Heart right ventricle (tissue), 16 donors: ENCODE results near the gene ACER1. TPM values are rescaled to one million over a fixed set of nuclear protein-coding genes. Genes with fewer than 3 reads are reported as not detected.

Experiments used
- ATAC-seq, 8 donors: fragments of 200-7000 bp; cut with Tn5 transposase; one replicate each; pipeline ENCODE4 v1.9.1; 2020; ENCODE audit warnings: mild to moderate bottlenecking in 8 of 8, moderate library complexity in 8 of 8, moderate number of reproducible peaks in 1 of 8
- DNase-seq, 2 donors: peaks; one replicate each; pipeline ENCODE4 v3.0.0-alpha.2; 2020
- H3K27ac ChIP-seq, 10 donors: fragments of 200-600 bp; sonication (generic) in 2 of 10; one replicate each; pipeline versions ENCODE4 v1.5.0 to v1.8.0; 2020 to 2022; ENCODE audit warnings: mild to moderate bottlenecking in 3 of 10
- H3K27me3 ChIP-seq, 7 donors: fragments of 200-600 bp; one replicate each; pipeline ENCODE4 v1.8.0; 2021 to 2022; ENCODE audit warnings: mild to moderate bottlenecking in 2 of 7
- H3K36me3 ChIP-seq, 9 donors: fragments of 200-600 bp; sonication (generic) in 1 of 9; one replicate each; pipeline versions ENCODE4 v1.5.0 to v1.8.0; 2020 to 2022; ENCODE audit warnings: mild to moderate bottlenecking in 2 of 9
- H3K4me1 ChIP-seq, 9 donors: fragments of 200-600 bp; sonication (generic) in 1 of 9; one replicate each; pipeline versions ENCODE4 v1.5.0 to v1.8.0; 2020 to 2022; ENCODE audit warnings: mild to moderate bottlenecking in 4 of 9
- H3K4me3 ChIP-seq, 10 donors: fragments of 200-600 bp; sonication (generic) in 2 of 10; one replicate each; pipeline versions ENCODE4 v1.5.0 to v1.8.0; 2020 to 2022; ENCODE audit warnings: mild to moderate bottlenecking in 7 of 10, moderate library complexity in 2 of 10
- H3K9me3 ChIP-seq, 11 donors: fragments of 200-600 bp in 10 of 11; sonication (generic) in 2 of 11; one replicate each; pipeline versions ENCODE4 v1.5.0 to v1.8.0; 2013 to 2022; ENCODE audit warnings: mild to moderate bottlenecking in 2 of 11, control low read depth in 1 of 11, moderate library complexity in 1 of 11
- CTCF ChIP-seq, 9 donors: fragments of 200-600 bp; sonication (generic) in 2 of 9; IDR thresholded peaks; one replicate each; pipeline versions ENCODE4 v1.5.0 to v1.8.0; 2021 to 2022; ENCODE audit warnings: antibody characterized with exemption in 9 of 9, mild to moderate bottlenecking in 5 of 9, moderate library complexity in 1 of 9
- WGBS, 2 donors: extraction: QIAGEN DNeasy Blood & Tissue Kit; methylation state at CpG; one replicate each; pipeline ENCODE4 v1.1.7; 2013; ENCODE audit warnings: inconsistent platforms in 1 of 2; 5-methylcytosine and 5-hydroxymethylcytosine counted together
- intact Hi-C, 10 donors: fragments of 100-400 bp; cut with DNase I; formaldehyde crosslinking; loops; one replicate each; pipeline versions ENCODE4 v1.11.1 to v1.14.2; 2022
- polyA plus RNA-seq, 2 donors: library from polyadenylated mRNA; stranded (reverse); fragments of 200-250 nt; gene quantifications; one replicate each; pipeline ENCODE4 v1.2.3, GENCODE V29; 2013
- total RNA-seq, 10 donors: library from RNA; stranded (reverse); fragmentation: NEBNext Ultra II Directional in 3 of 10; extraction: Animal tissue kit (Norgen Biotek cat#: 25700) in 3 of 10; gene quantifications; one replicate each; pipeline versions ENCODE4 v1.2.1 to v1.2.4, GENCODE V29; 2021 to 2023
- donor health status: Arrhythmogenic right ventricular cardiomyopathy.
- donor health status: ischemic (EF 13 %, LVEDD 7.1; RV severe dilation, severe dysfunction).
- donor health status: healthy with polysubstance abuse.
- donor health status: DM: no; HTN: yes; CAD: no.
- donor health status: DM: no; HTN: no; CAD: no.
- donor health status: ischemic (EF 25% LVEDD 6.9; RV normal size, moderate dysfunction).
- donor health status: ischemic (EF 25% LVEDD 5.7; RV mildly dilated, moderate dysfunction).
- donor health status: healthy.
- donor health status: DM: yes; HTN: yes; CAD: no.
- donor health status: Ischemic cardiomyopathy.
- donor health status: ischemic (EF 35%, LVEDD 5.7; RV mildly dilated, moderate dysfunction).
- donor health status: nonischemic (EF 11% LVEDD 7.7; RV severe dilation, severe dysfunction).
- donor health status: DM: yes; HTN: yes; CAD: no.
- donor health status: PGD.
- donor health status: ischemic (EF 29% LVEDD 5.4; RV normal size, mild dysfunction).
- donor health status: nonischemic (EF 23%, LVEDD 6.1; RV moderate dilation, normal function).

Gene ACER1
- total and polyA plus RNA-seq, 12 donors: not detected

DNA sequence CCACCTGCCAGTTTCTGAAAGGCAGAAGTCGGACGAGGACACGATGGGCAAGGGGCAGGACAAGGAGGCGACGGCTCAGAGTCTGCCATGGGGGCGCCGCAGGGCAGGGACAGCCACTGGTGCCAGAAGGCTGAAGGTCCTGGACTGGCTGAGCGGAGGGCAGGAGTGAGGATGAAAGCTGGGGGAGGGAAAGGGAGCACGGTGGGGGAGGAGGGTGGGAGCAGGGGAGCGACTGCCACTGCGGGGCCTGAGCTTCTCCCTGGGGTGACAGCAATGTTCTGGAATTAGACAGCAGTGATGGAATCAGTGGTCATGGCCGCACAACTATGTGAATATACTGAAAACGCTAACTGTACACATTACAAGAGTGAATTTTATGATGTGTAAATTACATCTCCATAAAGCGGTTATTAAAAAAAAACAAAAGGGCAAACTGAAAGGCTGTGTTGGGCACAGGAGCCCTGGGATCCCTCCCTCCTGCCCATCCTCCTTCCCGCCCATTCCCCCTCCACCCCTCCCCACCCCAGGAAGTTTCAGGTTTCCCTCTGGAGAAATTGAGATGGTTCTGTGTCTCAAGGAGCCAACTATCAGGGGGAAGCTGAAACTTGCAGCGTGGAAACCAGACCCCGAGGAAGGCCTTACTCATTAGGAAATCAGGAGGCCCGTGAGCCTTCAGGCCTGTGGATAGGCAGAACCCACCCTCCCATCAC is 69.5 kb downstream of the ACER1 start:
- peaks cover 0 to 94% (median 12%) of the 10 kb centered on the region in 9 donors for H3K36me3 ChIP-seq
- no peaks in the 10 kb centered on the region for H3K9me3 ChIP-seq
- DNase-seq (no peak), ATAC-seq (no peak)
- peaks cover 0 to 27% (median 8%) of the 10 kb centered on the region in 9 donors for H3K4me1 ChIP-seq
- H3K27me3 ChIP-seq: no peaks in the 10 kb centered on the region
- no peak for TF ChIP-seq CTCF (IDR thresholded peaks at IDR 0.05)
- no peak overlapping the region for H3K4me3 ChIP-seq
- intact Hi-C loops: loop anchor here in 1 of 10 donors (5.0 kb wide), 1 partner anchor 42 kb away; no protein-coding TSS in a partner anchor
- H3K27ac ChIP-seq: no peak overlapping the region
- 67 to 73% methylated on average over 18 of the region's 18 CpGs for WGBS, 2 donors

DNA sequence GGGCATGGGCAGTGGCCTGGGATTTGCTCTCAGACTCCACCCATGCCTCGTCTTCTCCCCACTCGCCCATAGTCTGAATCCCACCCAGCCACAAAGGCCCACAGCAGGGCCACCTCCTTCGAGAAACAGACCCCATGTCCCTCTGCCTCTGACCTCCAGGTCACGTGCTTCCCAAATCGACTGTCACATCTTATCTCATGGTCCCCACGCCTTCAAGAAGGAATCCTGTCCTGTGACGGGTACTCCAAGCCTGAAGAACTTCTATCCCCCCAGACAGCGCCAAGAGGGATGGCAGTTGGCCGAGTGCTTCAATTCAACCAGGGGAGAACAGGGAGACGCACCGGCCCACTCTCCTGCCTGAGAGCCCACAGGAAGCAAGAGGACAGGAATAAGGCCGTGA is 70.1 kb downstream of the ACER1 start:
- H3K4me1 ChIP-seq: peaks cover 0 to 27% (median 8%) of the 10 kb centered on the region in 9 donors
- no peak overlapping the region for H3K4me3 ChIP-seq
- DNase-seq (no peak), ATAC-seq (no peak)
- WGBS, 2 donors: 72 to 76% methylated on average over 12 of the region's 12 CpGs
- H3K27me3 ChIP-seq: no peaks in the 10 kb centered on the region
- intact Hi-C loops: loop anchor here in 1 of 10 donors (5.0 kb wide), 1 partner anchor 41 kb away; no protein-coding TSS in a partner anchor
- H3K36me3 ChIP-seq: peaks cover 0 to 93% (median 11%) of the 10 kb centered on the region in 9 donors
- H3K27ac ChIP-seq: no peak overlapping the region
- H3K9me3 ChIP-seq: no peaks in the 10 kb centered on the region
- no peak for TF ChIP-seq CTCF (IDR thresholded peaks at IDR 0.05)

- intact Hi-C loops: loop anchor here in 1 of 10 donors (5.0 kb wide), 1 partner anchor 40 kb away; no protein-coding TSS in a partner anchor
- H3K4me1 ChIP-seq: peaks cover 0 to 27% (median 8%) of the 10 kb centered on the region in 9 donors
- no peak for DNase-seq
Measured at GRCh38 chr19:6262519-6262918, 70.9 kb downstream of the ACER1 start.

DNA sequence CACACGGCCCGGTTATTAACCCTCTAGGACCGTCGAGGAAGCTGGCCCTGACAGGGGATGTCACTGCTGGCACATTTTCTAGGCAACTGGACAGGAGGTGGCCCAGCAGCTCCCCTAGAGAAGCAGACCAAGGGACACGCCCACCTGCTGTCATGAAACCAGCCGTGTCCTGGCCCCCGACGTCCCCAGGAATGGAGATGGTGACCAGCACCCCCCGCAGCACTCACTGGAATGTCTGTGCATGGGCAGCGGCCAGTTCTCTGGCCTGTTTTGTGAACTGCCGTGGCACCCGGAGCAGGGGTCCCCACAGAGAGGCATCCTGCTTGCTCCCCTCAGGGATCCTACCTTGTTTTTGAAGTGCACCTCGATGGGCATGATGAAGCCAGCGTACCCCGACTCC is 71.5 kb downstream of the ACER1 start:
- WGBS, 2 donors: 69 to 77% methylated on average over 15 of the region's 15 CpGs
- no peak overlapping the region for H3K4me3 ChIP-seq
- peak in 1 of 8 donors; percentile 11 for ATAC-seq
- peaks cover 0 to 27% (median 8%) of the 10 kb centered on the region in 9 donors for H3K4me1 ChIP-seq
- H3K9me3 ChIP-seq: no peaks in the 10 kb centered on the region
- H3K27ac ChIP-seq: no peak overlapping the region
- intact Hi-C loops: loop anchor here in 1 of 10 donors (5.0 kb wide), 1 partner anchor 40 kb away; no protein-coding TSS in a partner anchor
- H3K36me3 ChIP-seq: peaks cover 0 to 87% (median 7%) of the 10 kb centered on the region in 9 donors
- H3K27me3 ChIP-seq: no peaks in the 10 kb centered on the region
- no peak for TF ChIP-seq CTCF (IDR thresholded peaks at IDR 0.05)
- DNase-seq: no peak

More at GRCh38 chr19:6262519-6262918, 70.9 kb downstream of the ACER1 start:
- WGBS, 2 donors: 95% methylated on average over 11 of the region's 11 CpGs
- no peaks in the 10 kb centered on the region for H3K27me3 ChIP-seq
- H3K4me3 ChIP-seq: no peak overlapping the region
- no peak for ATAC-seq
- H3K36me3 ChIP-seq: peaks cover 0 to 90% (median 11%) of the 10 kb centered on the region in 9 donors
- no peak overlapping the region for H3K27ac ChIP-seq
- no peak for TF ChIP-seq CTCF (IDR thresholded peaks at IDR 0.05)
- no peaks in the 10 kb centered on the region for H3K9me3 ChIP-seq
